Esophagus squamous epithelium (tissue), 4 donors: ENCODE measurements around the gene APBB1.

ENCODE experiments used
- POLR2A ChIP-seq, 4 donors: fragments of 450-650 bp; IDR thresholded peaks; one replicate each; pipeline ENCODE4 v1.6.1; 2017; ENCODE audit warnings: antibody characterized with exemption in 4 of 4, mild to moderate bottlenecking in 4 of 4, moderate library complexity in 3 of 4
- TF ChIP-seq, protein P1 (sequence below), 6 experiments: fragments of 450-650 bp in 4 of 6; fragments of 200-600 bp in 2 of 6; sonication (generic) in 2 of 6; IDR thresholded peaks; one replicate each; pipeline ENCODE4 v1.5.1; 2016 to 2019; ENCODE audit warnings: antibody characterized with exemption in 6 of 6, mild to moderate bottlenecking in 4 of 6, moderate library complexity in 4 of 6

DNA sequence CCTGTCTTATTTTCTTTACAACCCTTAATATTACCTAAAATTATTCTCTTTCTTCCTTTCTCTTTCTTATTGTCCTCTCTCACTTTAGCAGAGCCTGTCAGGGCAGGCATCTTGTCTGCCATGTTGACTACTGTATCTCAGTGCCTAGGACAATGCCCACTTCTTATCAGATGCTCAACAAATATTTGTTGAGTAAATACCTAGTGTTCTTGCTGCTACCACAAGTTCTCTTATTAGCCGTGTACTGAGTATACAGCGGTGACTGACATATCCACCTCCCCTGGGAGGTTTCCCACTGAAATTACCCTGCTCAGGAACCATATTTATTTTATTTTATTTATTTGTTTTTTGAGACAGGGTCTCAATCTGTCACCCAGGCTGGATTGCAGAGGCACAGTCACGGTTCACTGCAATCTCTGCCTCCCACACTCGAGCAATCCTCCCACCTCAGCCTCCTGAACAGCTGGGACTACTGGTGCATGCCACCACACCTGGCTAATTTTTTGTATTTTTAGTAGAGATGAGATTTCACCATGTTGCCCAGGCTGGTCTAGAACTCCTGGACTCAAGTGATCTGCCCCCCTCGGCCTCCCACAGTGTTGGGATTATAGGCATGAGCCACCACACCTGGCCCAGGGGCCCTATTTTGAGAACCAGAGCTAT lies 15.2 kb upstream of the APBB1 start:
- no peak for TF ChIP-seq POLR2A (IDR thresholded peaks at IDR 0.05)
- TF ChIP-seq, protein P1, sequence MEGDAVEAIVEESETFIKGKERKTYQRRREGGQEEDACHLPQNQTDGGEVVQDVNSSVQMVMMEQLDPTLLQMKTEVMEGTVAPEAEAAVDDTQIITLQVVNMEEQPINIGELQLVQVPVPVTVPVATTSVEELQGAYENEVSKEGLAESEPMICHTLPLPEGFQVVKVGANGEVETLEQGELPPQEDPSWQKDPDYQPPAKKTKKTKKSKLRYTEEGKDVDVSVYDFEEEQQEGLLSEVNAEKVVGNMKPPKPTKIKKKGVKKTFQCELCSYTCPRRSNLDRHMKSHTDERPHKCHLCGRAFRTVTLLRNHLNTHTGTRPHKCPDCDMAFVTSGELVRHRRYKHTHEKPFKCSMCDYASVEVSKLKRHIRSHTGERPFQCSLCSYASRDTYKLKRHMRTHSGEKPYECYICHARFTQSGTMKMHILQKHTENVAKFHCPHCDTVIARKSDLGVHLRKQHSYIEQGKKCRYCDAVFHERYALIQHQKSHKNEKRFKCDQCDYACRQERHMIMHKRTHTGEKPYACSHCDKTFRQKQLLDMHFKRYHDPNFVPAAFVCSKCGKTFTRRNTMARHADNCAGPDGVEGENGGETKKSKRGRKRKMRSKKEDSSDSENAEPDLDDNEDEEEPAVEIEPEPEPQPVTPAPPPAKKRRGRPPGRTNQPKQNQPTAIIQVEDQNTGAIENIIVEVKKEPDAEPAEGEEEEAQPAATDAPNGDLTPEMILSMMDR (IDR thresholded peaks at IDR 0.05) = no peak
